Activated CD8-positive, alpha-beta memory T cell treated with anti-CD3 and anti-CD28 coated beads for 1 hour (primary cell): ENCODE data around the gene CPEB3.

Source experiments
- DNase-seq, 2 donors: peaks; one replicate each; pipeline ENCODE4 v3.0.0-alpha.2; 2020; ENCODE audit warnings: low read depth in 1 of 2; ENCODE audit errors: extremely low read depth in 1 of 2

CPEB3 gene

GRCh38 chr10:92110039-92110794 is 180.7 kb downstream of the CPEB3 start:
- no peak for DNase-seq

GRCh38 chr10:92108747-92109146 is 182.1 kb downstream of the CPEB3 start:
- no peak for DNase-seq

GRCh38 chr10:92108120-92108519 is 182.8 kb downstream of the CPEB3 start:
- DNase-seq, result no peak

GRCh38 chr10:92103376-92104090 is 187.3 kb downstream of the CPEB3 start:
- no peak for DNase-seq

- DNase-seq, result no peak
These were observed 188.2 kb downstream of the CPEB3 start for GRCh38 chr10:92102601-92103213.

- no peak for DNase-seq
These were observed 195.9 kb downstream of the CPEB3 start for GRCh38 chr10:92094960-92095359.

GRCh38 chr10:92091965-92092364 is 198.9 kb downstream of the CPEB3 start:
- no peak for DNase-seq

GRCh38 chr10:92087750-92088395 is 203.0 kb downstream of the CPEB3 start:
- peak in 1 of 2 donors; percentile 15 for DNase-seq

- DNase-seq, result no peak
These were observed 208.1 kb downstream of the CPEB3 start for GRCh38 chr10:92082583-92083280.

GRCh38 chr10:92081641-92082040 is 209.2 kb downstream of the CPEB3 start:
- no peak for DNase-seq

- DNase-seq, result no peak
These were observed 210.6 kb downstream of the CPEB3 start for GRCh38 chr10:92080244-92080643.

- no peak for DNase-seq
These were observed 211.9 kb downstream of the CPEB3 start for GRCh38 chr10:92079003-92079402.

GRCh38 chr10:92076722-92077121 is 214.2 kb downstream of the CPEB3 start:
- DNase-seq, result no peak

GRCh38 chr10:92075829-92076228 is 215.0 kb downstream of the CPEB3 start:
- DNase-seq, result no peak

- DNase-seq, result no peak
These were observed 216.6 kb downstream of the CPEB3 start for GRCh38 chr10:92074126-92074887.

- no peak for DNase-seq
These were observed 222.0 kb downstream of the CPEB3 start for GRCh38 chr10:92068900-92069299.

- DNase-seq, result no peak
These were observed 224.5 kb downstream of the CPEB3 start for GRCh38 chr10:92066386-92066785.

GRCh38 chr10:92064506-92064905 is 226.4 kb downstream of the CPEB3 start:
- DNase-seq, result no peak

- DNase-seq, result no peak
These were observed 228.6 kb downstream of the CPEB3 start for GRCh38 chr10:92062273-92062672.

- DNase-seq, result no peak
These were observed 236.1 kb downstream of the CPEB3 start for GRCh38 chr10:92054807-92055206.
